Dendritic cell treated with granulocyte-macrophage colony-stimulating factor and Interleukin-4, amounts not matched to agents 40 ng/mL and 50 ng/mL, for 4 days (primary cell): ENCODE measurements around the gene ABHD17C.

Experiments used
- H3K27ac Mint-ChIP-seq: one replicate; pipeline ENCODE4 v1.8.0; 2022; ENCODE audit warnings: mild to moderate bottlenecking, mixed read lengths
- H3K27me3 Mint-ChIP-seq: one replicate; pipeline ENCODE4 v1.8.0; 2022; ENCODE audit warnings: mild to moderate bottlenecking, mixed read lengths
- H3K36me3 Mint-ChIP-seq: one replicate; pipeline ENCODE4 v1.8.0; 2022; ENCODE audit warnings: low read depth, mixed read lengths
- H3K4me1 Mint-ChIP-seq: one replicate; pipeline ENCODE4 v1.8.0; 2022; ENCODE audit warnings: low read depth, mixed read lengths
- H3K4me3 Mint-ChIP-seq: one replicate; pipeline ENCODE4 v1.8.0; 2022; ENCODE audit warnings: mild to moderate bottlenecking, moderate library complexity, mixed read lengths
- H3K9me3 Mint-ChIP-seq: one replicate; pipeline ENCODE4 v1.8.0; 2022; ENCODE audit warnings: mixed read lengths
- intact Hi-C: fragments of 100-400 bp; cut with micrococcal nuclease; formaldehyde crosslinking; loops from one replicate; pipeline ENCODE4 v1.15.0; 2022

ABHD17C gene

GRCh38 chr15:80769829-80770705 lies 75.0 kb downstream of the ABHD17C start:
- H3K27me3 Mint-ChIP-seq = peaks cover 5% of the 10 kb centered on the region
- H3K27ac Mint-ChIP-seq = no peak overlapping the region
- no peaks in the 10 kb centered on the region for H3K9me3 Mint-ChIP-seq

GRCh38 chr15:80773122-80773551 lies 78.0 kb downstream of the ABHD17C start:
- H3K36me3 Mint-ChIP-seq = no peaks in the 10 kb centered on the region
- H3K27me3 Mint-ChIP-seq = peaks cover 21% of the 10 kb centered on the region
- no peaks in the 10 kb centered on the region for H3K9me3 Mint-ChIP-seq
- intact Hi-C loops = loop anchor here (10.0 kb wide), 2 partner anchors 78 to 192 kb away; partner anchors contain the start of gene ABHD17C
- no peak overlapping the region for H3K27ac Mint-ChIP-seq
- H3K4me1 Mint-ChIP-seq = peaks cover 16% of the 10 kb centered on the region
- no peak overlapping the region for H3K4me3 Mint-ChIP-seq

More at GRCh38 chr15:80769829-80770705, 75.0 kb downstream of the ABHD17C start:
- Mint-ChIP-seq H3K4me1 (no peaks in the 10 kb centered on the region), H3K36me3 (no peaks in the 10 kb centered on the region), H3K4me3 (no peak overlapping the region)
- intact Hi-C loops = loop anchor here (10.0 kb wide), 2 partner anchors 75 to 195 kb away; partner anchors contain the start of gene ABHD17C

- peaks cover 28% of the 10 kb centered on the region for H3K27me3 Mint-ChIP-seq
- no peaks in the 10 kb centered on the region for H3K9me3 Mint-ChIP-seq
- H3K4me3 Mint-ChIP-seq = no peak overlapping the region
- no peak overlapping the region for H3K27ac Mint-ChIP-seq
- intact Hi-C loops = loop anchor here (10.0 kb wide), 2 partner anchors 79 to 191 kb away; partner anchors contain the start of gene ABHD17C
- H3K36me3 Mint-ChIP-seq = no peaks in the 10 kb centered on the region
- peaks cover 17% of the 10 kb centered on the region for H3K4me1 Mint-ChIP-seq
These were observed 78.8 kb downstream of the ABHD17C start for GRCh38 chr15:80773792-80774352.

- Mint-ChIP-seq H3K4me3 (no peak overlapping the region), H3K4me1 (peaks cover 22% of the 10 kb centered on the region), H3K9me3 (no peaks in the 10 kb centered on the region), H3K27me3 (peaks cover 34% of the 10 kb centered on the region), H3K36me3 (no peaks in the 10 kb centered on the region), H3K27ac (no peak overlapping the region)
- intact Hi-C loops = loop anchor here (10.0 kb wide), 2 partner anchors 80 to 190 kb away; partner anchors contain the start of gene ABHD17C
These were observed 79.4 kb downstream of the ABHD17C start for GRCh38 chr15:80774486-80774885.

- peaks cover 30% of the 10 kb centered on the region for H3K4me1 Mint-ChIP-seq
- H3K36me3 Mint-ChIP-seq = no peaks in the 10 kb centered on the region
- intact Hi-C loops = loop anchor here (10.0 kb wide), 2 partner anchors 81 to 189 kb away; partner anchors contain the start of gene ABHD17C
- no peaks in the 10 kb centered on the region for H3K9me3 Mint-ChIP-seq
- H3K27me3 Mint-ChIP-seq = peaks cover 43% of the 10 kb centered on the region
- no peak overlapping the region for H3K4me3 Mint-ChIP-seq
- no peak overlapping the region for H3K27ac Mint-ChIP-seq
These were observed 80.2 kb downstream of the ABHD17C start for GRCh38 chr15:80775338-80775737.

GRCh38 chr15:80776420-80777045 lies 81.4 kb downstream of the ABHD17C start:
- intact Hi-C loops = loop anchor here (1.0 to 10.0 kb wide), 4 partner anchors 82 to 320 kb away; partner anchors contain the start of gene ABHD17C
- H3K4me1 Mint-ChIP-seq = peaks cover 35% of the 10 kb centered on the region
- H3K36me3 Mint-ChIP-seq = no peaks in the 10 kb centered on the region
- no peak overlapping the region for H3K4me3 Mint-ChIP-seq
- H3K27me3 Mint-ChIP-seq = peaks cover 55% of the 10 kb centered on the region
- H3K9me3 Mint-ChIP-seq = no peaks in the 10 kb centered on the region
- no peak overlapping the region for H3K27ac Mint-ChIP-seq

- Mint-ChIP-seq H3K27me3 (peaks cover 61% of the 10 kb centered on the region), H3K27ac (no peak overlapping the region), H3K4me1 (peaks cover 35% of the 10 kb centered on the region), H3K36me3 (no peaks in the 10 kb centered on the region), H3K9me3 (no peaks in the 10 kb centered on the region), H3K4me3 (no peak overlapping the region)
- intact Hi-C loops = loop anchor here (10.0 kb wide), 2 partner anchors 82 to 188 kb away; partner anchors contain the start of gene ABHD17C
These were observed 82.0 kb downstream of the ABHD17C start for GRCh38 chr15:80777137-80777536.

- Mint-ChIP-seq H3K4me3 (no peak overlapping the region), H3K9me3 (no peaks in the 10 kb centered on the region), H3K36me3 (no peaks in the 10 kb centered on the region), H3K27me3 (peaks cover 69% of the 10 kb centered on the region), H3K4me1 (peaks cover 35% of the 10 kb centered on the region), H3K27ac (no peak overlapping the region)
- intact Hi-C loops = loop anchor here (10.0 kb wide), 2 partner anchors 83 to 187 kb away; partner anchors contain the start of gene ABHD17C
These were observed 82.9 kb downstream of the ABHD17C start for GRCh38 chr15:80777826-80778620.

- Mint-ChIP-seq H3K4me1 (peaks cover 35% of the 10 kb centered on the region), H3K27me3 (peaks cover 72% of the 10 kb centered on the region), H3K36me3 (no peaks in the 10 kb centered on the region), H3K4me3 (no peak overlapping the region), H3K9me3 (no peaks in the 10 kb centered on the region), H3K27ac (no peak overlapping the region)
- intact Hi-C loops = loop anchor here (10.0 kb wide), 2 partner anchors 84 to 186 kb away; partner anchors contain the start of gene ABHD17C
These were observed 83.5 kb downstream of the ABHD17C start for GRCh38 chr15:80778621-80778963.

GRCh38 chr15:80778964-80779657 lies 84.0 kb downstream of the ABHD17C start, which contains the start of gene CEMIP:
Gene CEMIP (plus strand): TSS chr15:80779370. CDS start chr15:80873880, 94,510 bp downstream.
- Mint-ChIP-seq H3K27ac (no peak within 1 kb of the TSS), H3K9me3 (no peaks in the 10 kb centered on the region), H3K36me3 (no peaks in the 10 kb centered on the region), H3K4me3 (peak within 1 kb of the TSS; percentile 36), H3K4me1 (peaks cover 35% of the 10 kb centered on the region), H3K27me3 (peaks cover 72% of the 10 kb centered on the region)
- intact Hi-C loops = loop anchor here (10.0 kb wide), 2 partner anchors 84 to 186 kb away; partner anchors contain the start of gene ABHD17C

- H3K36me3 Mint-ChIP-seq = no peaks in the 10 kb centered on the region
- H3K4me1 Mint-ChIP-seq = peaks cover 35% of the 10 kb centered on the region
- intact Hi-C loops = loop anchor here (10.0 kb wide), 2 partner anchors 85 to 185 kb away; partner anchors contain the start of gene ABHD17C
- H3K27ac Mint-ChIP-seq = no peak overlapping the region
- H3K27me3 Mint-ChIP-seq = peaks cover 79% of the 10 kb centered on the region
- H3K9me3 Mint-ChIP-seq = no peaks in the 10 kb centered on the region
- peak overlapping the region; percentile 36 for H3K4me3 Mint-ChIP-seq
These were observed 84.7 kb downstream of the ABHD17C start for GRCh38 chr15:80779658-80780415.
